HEK293T (cell line): ENCODE data around the gene ELP5.

Experiments used
- FOXA1 ChIP-seq: fragments of 450-650 bp; IDR thresholded peaks from 2 replicates; pipeline ENCODE4 v1.6.1; 2016; ENCODE audit warnings: mild to moderate bottlenecking
- FOXM1 ChIP-seq: fragments of 450-650 bp; IDR thresholded peaks from 2 replicates; pipeline ENCODE4 v1.6.1; 2017; ENCODE audit warnings: mild to moderate bottlenecking, borderline replicate concordance
- SP1 ChIP-seq: fragments of 450-650 bp; IDR thresholded peaks from 2 replicates; pipeline ENCODE4 v1.6.1; 2017

DNA sequence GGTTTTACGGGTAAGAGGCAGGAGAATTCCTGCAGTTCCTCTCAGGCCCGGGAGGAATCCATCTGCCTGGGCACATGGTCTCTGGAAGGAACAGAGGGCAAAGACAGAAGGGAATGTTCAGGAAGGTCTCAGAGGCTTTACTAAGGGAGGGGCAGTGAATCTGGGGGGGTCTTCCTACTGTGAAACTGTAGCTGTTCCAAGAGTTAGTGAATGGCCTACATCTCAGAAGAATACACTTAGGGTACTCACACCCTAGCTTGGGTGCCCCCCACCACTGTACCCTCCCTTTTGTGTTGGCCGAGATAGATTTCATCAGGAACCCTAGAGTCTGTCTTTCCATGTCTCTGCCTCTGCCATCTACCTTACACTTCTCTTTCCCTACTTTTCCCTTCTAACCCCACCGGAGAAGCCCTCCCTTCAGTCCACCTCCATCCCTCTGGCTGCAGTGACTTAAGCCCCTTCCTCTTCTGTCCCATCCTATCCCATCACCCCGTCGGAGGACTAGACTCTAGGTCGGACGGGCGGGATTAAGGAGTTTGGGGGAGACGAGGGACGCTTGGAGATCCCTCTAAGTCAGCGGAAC is 32.7 kb upstream of the ELP5 start:
- TF ChIP-seq FOXM1 (no peak), FOXA1 (no peak), SP1 (no peak)
